Retinal pigment epithelial cell (primary cell): ENCODE data around the gene PUS10.
"Not testable (repeated sequence)": the region's sequence is repeated elsewhere in the genome, so short reads cannot be mapped to it uniquely, and the experiment has no call there.

Experiments used
- DNase-seq: peaks from one replicate; pipeline ENCODE4 v3.0.0-alpha.2; 2010; ENCODE audit warnings: low read depth
- H3K4me3 ChIP-seq: 2 replicates; pipeline ENCODE4 v1.5.1; 2011; ENCODE audit warnings: mild to moderate bottlenecking, low read length, control low read depth, moderate library complexity
- TF ChIP-seq, protein P1 (sequence below): conservative IDR thresholded peaks from 2 replicates; pipeline ENCODE4 v1.5.1; 2011; ENCODE audit warnings: low read depth, low read length, control low read depth, inconsistent platforms

Gene PUS10

GRCh38 chr2:60906395-60906794 is 111.7 kb downstream of the PUS10 start:
- DNase-seq = no peak
- TF ChIP-seq, protein P1, sequence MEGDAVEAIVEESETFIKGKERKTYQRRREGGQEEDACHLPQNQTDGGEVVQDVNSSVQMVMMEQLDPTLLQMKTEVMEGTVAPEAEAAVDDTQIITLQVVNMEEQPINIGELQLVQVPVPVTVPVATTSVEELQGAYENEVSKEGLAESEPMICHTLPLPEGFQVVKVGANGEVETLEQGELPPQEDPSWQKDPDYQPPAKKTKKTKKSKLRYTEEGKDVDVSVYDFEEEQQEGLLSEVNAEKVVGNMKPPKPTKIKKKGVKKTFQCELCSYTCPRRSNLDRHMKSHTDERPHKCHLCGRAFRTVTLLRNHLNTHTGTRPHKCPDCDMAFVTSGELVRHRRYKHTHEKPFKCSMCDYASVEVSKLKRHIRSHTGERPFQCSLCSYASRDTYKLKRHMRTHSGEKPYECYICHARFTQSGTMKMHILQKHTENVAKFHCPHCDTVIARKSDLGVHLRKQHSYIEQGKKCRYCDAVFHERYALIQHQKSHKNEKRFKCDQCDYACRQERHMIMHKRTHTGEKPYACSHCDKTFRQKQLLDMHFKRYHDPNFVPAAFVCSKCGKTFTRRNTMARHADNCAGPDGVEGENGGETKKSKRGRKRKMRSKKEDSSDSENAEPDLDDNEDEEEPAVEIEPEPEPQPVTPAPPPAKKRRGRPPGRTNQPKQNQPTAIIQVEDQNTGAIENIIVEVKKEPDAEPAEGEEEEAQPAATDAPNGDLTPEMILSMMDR = no peak

GRCh38 chr2:60905867-60906266 is 112.2 kb downstream of the PUS10 start:
- DNase-seq, H3K4me3 ChIP-seq: not testable (repeated sequence)

More at GRCh38 chr2:60906395-60906794, 111.7 kb downstream of the PUS10 start:
- no peak overlapping the region for H3K4me3 ChIP-seq

- not testable (repeated sequence) for H3K4me3 ChIP-seq, DNase-seq
These were observed 116.8 kb downstream of the PUS10 start for GRCh38 chr2:60901296-60901695.

DNA sequence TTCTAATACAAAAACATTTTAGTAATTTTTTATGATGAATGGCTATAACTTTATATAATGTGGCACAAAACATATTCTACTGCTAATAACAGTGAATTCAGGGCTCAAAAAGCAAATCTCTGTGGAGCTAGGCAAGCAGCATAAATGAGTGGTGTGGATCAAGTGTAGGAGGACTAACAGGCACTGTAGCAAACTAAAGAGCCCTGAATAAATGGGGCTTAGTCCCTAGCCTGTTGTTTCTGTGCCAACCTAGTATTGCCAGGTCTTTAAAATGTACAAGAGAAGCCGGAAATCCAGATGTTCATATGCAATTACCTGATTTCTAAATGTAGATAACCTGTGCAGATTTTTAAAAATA is 118.2 kb downstream of the PUS10 start:
- H3K4me3 ChIP-seq = no peak overlapping the region
- TF ChIP-seq, protein P1 = no peak
- DNase-seq = no peak

- TF ChIP-seq, protein P1 = no peak
- DNase-seq = no peak
- no peak overlapping the region for H3K4me3 ChIP-seq
These were observed 118.7 kb downstream of the PUS10 start for GRCh38 chr2:60899230-60899891.

GRCh38 chr2:60898567-60898966 is 119.5 kb downstream of the PUS10 start:
- H3K4me3 ChIP-seq = no peak overlapping the region
- no peak for DNase-seq
- TF ChIP-seq, protein P1 = no peak
